Suprapubic skin (tissue), 3 donors: ENCODE data around the gene CACNB4.

ENCODE experiments used
- CTCF ChIP-seq, 2 donors: fragments of 200-600 bp in 1 of 2; fragments of 450-650 bp in 1 of 2; sonication (generic) in 1 of 2; IDR thresholded peaks; one replicate each; pipeline ENCODE4 v1.5.1; 2016 to 2019; ENCODE audit warnings: antibody characterized with exemption in 2 of 2, mild to moderate bottlenecking in 1 of 2, moderate library complexity in 1 of 2
- POLR2A ChIP-seq, 2 donors: fragments of 450-650 bp; IDR thresholded peaks; one replicate each; pipeline ENCODE4 v1.6.1; 2017; ENCODE audit warnings: antibody characterized with exemption in 2 of 2, mild to moderate bottlenecking in 2 of 2, moderate library complexity in 2 of 2

- no peak for TF ChIP-seq CTCF (IDR thresholded peaks at IDR 0.05)
- no peak for TF ChIP-seq POLR2A (IDR thresholded peaks at IDR 0.05)
These were observed 269.9 kb downstream of the CACNB4 start for GRCh38 chr2:151828890-151829324.
